ENCODE data around the gene KDM2A.
A peak's percentile ranks its signal among the peaks of the same experiment; 100 is the strongest.

The KDM2A gene

DNA sequence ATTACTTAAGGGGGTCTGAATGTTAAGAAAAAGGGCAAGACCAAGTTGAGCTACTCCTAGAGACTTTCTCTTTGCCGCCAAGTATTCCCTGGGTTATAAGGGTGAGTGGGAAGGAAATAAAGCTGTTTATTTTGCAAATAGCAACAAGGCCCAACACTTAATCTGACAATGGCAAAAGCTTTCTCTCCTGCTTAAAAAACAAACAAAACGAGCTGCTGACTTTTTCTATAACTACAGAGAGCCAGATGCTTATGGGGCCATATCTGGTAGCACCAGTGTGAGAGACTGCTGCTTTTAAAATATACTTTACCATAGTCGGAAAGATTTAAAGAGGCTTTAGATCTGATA is 2.3 kb upstream of the KDM2A start:
- in situ Hi-C loops (cut with MboI; ENCODE audit: low pct_unique_long_range_greater_than_20kb, low sequenced_read_pairs, unreplicated experiment): no loop called here
- no peak for DNase-seq (ENCODE audit: low spot score)
- TF ChIP-seq, protein P1, sequence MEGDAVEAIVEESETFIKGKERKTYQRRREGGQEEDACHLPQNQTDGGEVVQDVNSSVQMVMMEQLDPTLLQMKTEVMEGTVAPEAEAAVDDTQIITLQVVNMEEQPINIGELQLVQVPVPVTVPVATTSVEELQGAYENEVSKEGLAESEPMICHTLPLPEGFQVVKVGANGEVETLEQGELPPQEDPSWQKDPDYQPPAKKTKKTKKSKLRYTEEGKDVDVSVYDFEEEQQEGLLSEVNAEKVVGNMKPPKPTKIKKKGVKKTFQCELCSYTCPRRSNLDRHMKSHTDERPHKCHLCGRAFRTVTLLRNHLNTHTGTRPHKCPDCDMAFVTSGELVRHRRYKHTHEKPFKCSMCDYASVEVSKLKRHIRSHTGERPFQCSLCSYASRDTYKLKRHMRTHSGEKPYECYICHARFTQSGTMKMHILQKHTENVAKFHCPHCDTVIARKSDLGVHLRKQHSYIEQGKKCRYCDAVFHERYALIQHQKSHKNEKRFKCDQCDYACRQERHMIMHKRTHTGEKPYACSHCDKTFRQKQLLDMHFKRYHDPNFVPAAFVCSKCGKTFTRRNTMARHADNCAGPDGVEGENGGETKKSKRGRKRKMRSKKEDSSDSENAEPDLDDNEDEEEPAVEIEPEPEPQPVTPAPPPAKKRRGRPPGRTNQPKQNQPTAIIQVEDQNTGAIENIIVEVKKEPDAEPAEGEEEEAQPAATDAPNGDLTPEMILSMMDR (IDR thresholded peaks at IDR 0.05; ENCODE audit: extremely low read depth, insufficient read depth, missing control alignments): no peak

GRCh38 chr11:67117176-67117575 is 1.9 kb upstream of the KDM2A start:
- TF ChIP-seq, protein P1 (IDR thresholded peaks at IDR 0.05; ENCODE audit: extremely low read depth, insufficient read depth, missing control alignments): no peak
- in situ Hi-C loops (cut with MboI; ENCODE audit: low pct_unique_long_range_greater_than_20kb, low sequenced_read_pairs, unreplicated experiment): no loop called here
- DNase-seq (ENCODE audit: low spot score): no peak

- no peak for DNase-seq (ENCODE audit: low spot score)
These were observed 1.3 kb upstream of the KDM2A start for GRCh38 chr11:67117672-67118180.

DNA sequence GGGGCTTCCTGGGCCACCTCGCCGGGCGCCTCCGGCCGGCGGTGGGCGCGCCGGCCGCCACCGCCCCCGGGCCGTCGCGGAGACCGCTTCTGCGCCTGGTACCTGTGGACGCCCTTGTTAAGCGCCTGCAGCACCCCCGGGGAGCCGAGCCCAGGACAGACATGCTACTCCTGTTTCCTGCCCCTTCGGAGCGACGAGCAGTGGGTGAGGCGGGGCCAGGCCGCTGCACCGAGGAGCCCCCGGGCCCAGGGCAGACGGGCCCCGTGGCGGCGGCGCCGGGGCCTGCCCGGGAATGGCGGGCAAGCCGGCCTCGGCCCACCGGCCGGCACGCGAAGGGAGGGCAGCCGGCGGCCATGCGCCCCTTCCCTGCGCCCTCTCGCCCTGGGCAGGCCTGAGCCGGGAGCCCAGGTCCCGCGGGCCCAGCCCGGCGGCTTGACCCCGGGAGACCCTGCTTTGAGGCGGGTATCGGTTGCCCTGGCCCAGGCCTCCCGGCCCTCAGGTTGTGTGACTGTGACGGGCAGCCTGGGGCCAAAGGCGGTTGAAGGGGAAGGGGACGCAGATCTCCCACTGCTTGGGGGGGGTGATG is 789 bp upstream of the KDM2A start:
- DNase-seq (ENCODE audit: low spot score): peak; percentile 73

More at GRCh38 chr11:67117672-67118180, 1.3 kb upstream of the KDM2A start:
- TF ChIP-seq, protein P1 (IDR thresholded peaks at IDR 0.05; ENCODE audit: extremely low read depth, insufficient read depth, missing control alignments): no peak
- in situ Hi-C loops (cut with MboI; ENCODE audit: low pct_unique_long_range_greater_than_20kb, low sequenced_read_pairs, unreplicated experiment): no loop called here

GRCh38 chr11:67119585-67120391 is 725 bp downstream of the KDM2A start:
- DNase-seq (ENCODE audit: low spot score): peak; percentile 56
- TF ChIP-seq, protein P1 (IDR thresholded peaks at IDR 0.05; ENCODE audit: extremely low read depth, insufficient read depth, missing control alignments): no peak
- in situ Hi-C loops (cut with MboI; ENCODE audit: low pct_unique_long_range_greater_than_20kb, low sequenced_read_pairs, unreplicated experiment): no loop called here

More for the DNA sequence above, 789 bp upstream of the KDM2A start:
- in situ Hi-C loops (cut with MboI; ENCODE audit: low pct_unique_long_range_greater_than_20kb, low sequenced_read_pairs, unreplicated experiment): no loop called here
- TF ChIP-seq, protein P1 (IDR thresholded peaks at IDR 0.05; ENCODE audit: extremely low read depth, insufficient read depth, missing control alignments): no peak

- DNase-seq (ENCODE audit: low spot score): no peak
- in situ Hi-C loops (cut with MboI; ENCODE audit: low pct_unique_long_range_greater_than_20kb, low sequenced_read_pairs, unreplicated experiment): no loop called here
- TF ChIP-seq, protein P1 (IDR thresholded peaks at IDR 0.05; ENCODE audit: extremely low read depth, insufficient read depth, missing control alignments): no peak
These were observed 1.4 kb downstream of the KDM2A start for GRCh38 chr11:67120456-67120855.
